ENCODE results near the gene ZBTB12.

- TF ChIP-seq CTCF (IDR thresholded peaks at IDR 0.05) (no peak), POLR2A (IDR thresholded peaks at IDR 0.05) (no peak)
Observed at GRCh38 chr6:31940256-31940664, 38.4 kb upstream of the ZBTB12 start.
